ENCODE data around the gene CYSLTR2.
"Not testable (repeated sequence)": the region's sequence is repeated elsewhere in the genome, so short reads cannot be mapped to it uniquely, and the experiment has no call there.

CYSLTR2 gene

GRCh38 chr13:48645845-48646244 lies 7.9 kb upstream of the CYSLTR2 start:
- DNase-seq: no peak

GRCh38 chr13:48646791-48647190 lies 6.9 kb upstream of the CYSLTR2 start:
- DNase-seq: no peak

GRCh38 chr13:48647625-48648024 lies 6.1 kb upstream of the CYSLTR2 start:
- DNase-seq: no peak

GRCh38 chr13:48648446-48648845 lies 5.3 kb upstream of the CYSLTR2 start:
- no peak for DNase-seq

- DNase-seq: no peak
These were observed 768 bp upstream of the CYSLTR2 start for GRCh38 chr13:48652851-48653471.

- no peak for DNase-seq
These were observed 782 bp downstream of the CYSLTR2 start for GRCh38 chr13:48654511-48654910.

GRCh38 chr13:48655291-48655690 lies 1.6 kb downstream of the CYSLTR2 start:
- DNase-seq: no peak

- DNase-seq: no peak
These were observed 2.9 kb downstream of the CYSLTR2 start for GRCh38 chr13:48656608-48657007.

- DNase-seq: no peak
These were observed 6.8 kb downstream of the CYSLTR2 start for GRCh38 chr13:48660361-48661076.

- no peak for DNase-seq
These were observed 7.4 kb downstream of the CYSLTR2 start for GRCh38 chr13:48661107-48661506.

- DNase-seq: no peak
These were observed 8.5 kb downstream of the CYSLTR2 start for GRCh38 chr13:48662226-48662625.

GRCh38 chr13:48667136-48667535 lies 13.4 kb downstream of the CYSLTR2 start:
- no peak for DNase-seq

GRCh38 chr13:48671421-48671820 lies 17.7 kb downstream of the CYSLTR2 start:
- DNase-seq: not testable (repeated sequence)

- no peak for DNase-seq
These were observed 21.5 kb downstream of the CYSLTR2 start for GRCh38 chr13:48675247-48675646.

- DNase-seq: no peak
These were observed 24.6 kb downstream of the CYSLTR2 start for GRCh38 chr13:48678316-48678715.

GRCh38 chr13:48679941-48680680 lies 26.4 kb downstream of the CYSLTR2 start:
- DNase-seq: no peak

- DNase-seq: no peak
These were observed 27.1 kb downstream of the CYSLTR2 start for GRCh38 chr13:48680756-48681392.

- DNase-seq: no peak
These were observed 28.2 kb downstream of the CYSLTR2 start for GRCh38 chr13:48681905-48682304.

- DNase-seq: no peak
These were observed 28.7 kb downstream of the CYSLTR2 start for GRCh38 chr13:48682436-48682835.

- no peak for DNase-seq
These were observed 33.0 kb downstream of the CYSLTR2 start for GRCh38 chr13:48686636-48687210.

GRCh38 chr13:48687249-48687648 lies 33.5 kb downstream of the CYSLTR2 start:
- no peak for DNase-seq

- DNase-seq: no peak
These were observed 40.3 kb downstream of the CYSLTR2 start for GRCh38 chr13:48693998-48694397.

GRCh38 chr13:48695776-48696175 lies 42.0 kb downstream of the CYSLTR2 start:
- DNase-seq: no peak
